ENCODE measurements around the gene UBN1. TPM values are rescaled to one million over a fixed set of nuclear protein-coding genes. Genes with fewer than 3 reads are reported as not detected.

Gene UBN1
- total and polyA plus RNA-seq, 2 of the 13 experiments (the other 11 are each of a cell fraction or from before 2014, with no cell fraction given), result 10.6 to 23.5 TPM

DNA sequence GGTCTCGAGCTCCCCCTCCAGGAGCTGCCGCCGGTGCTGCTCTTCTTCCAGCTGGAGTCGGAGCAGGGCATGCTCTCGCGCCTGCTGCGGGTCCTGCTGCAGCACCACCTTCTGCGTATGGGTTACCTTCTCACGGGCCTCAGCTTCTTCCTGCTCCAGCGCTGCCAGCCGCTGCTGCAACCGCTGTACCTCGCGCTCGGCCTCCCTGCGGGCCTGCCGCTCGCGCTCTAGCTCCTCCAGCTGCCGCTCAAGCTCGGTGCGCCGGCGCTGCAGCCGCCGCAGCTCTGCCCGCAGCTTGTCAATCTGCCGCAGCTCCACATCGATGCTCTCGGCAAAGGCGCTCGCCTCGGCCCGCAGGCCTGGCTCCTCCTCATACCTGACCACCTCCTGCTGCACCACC lies 36.9 kb downstream of the UBN1 start:
- no peak overlapping the region for H3K4me3 ChIP-seq (replicated peaks in 1 of 3; ENCODE audit: insufficient read depth in 1 of 3, low read depth in 2 of 3, low read length in 3 of 3)
- no peak overlapping the region for H3K27ac ChIP-seq (ENCODE audit: extremely low read length, insufficient read depth, low read length)
- no peaks in the 10 kb centered on the region; the same call in 1 of the 2 replicates for H4K20me1 ChIP-seq (ENCODE audit: insufficient read depth, low read length)
- no peaks in the 10 kb centered on the region for H3K79me2 ChIP-seq (ENCODE audit: insufficient read depth, low read length)
- H3K4me1 ChIP-seq (ENCODE audit: insufficient read depth, low read length), result no peaks in the 10 kb centered on the region
- intact Hi-C loops (cut with micrococcal nuclease; ENCODE audit: unreplicated experiment) (no loop called here), in situ Hi-C loops (cut with HindIII; ENCODE audit: extremely low pct_ligation_motif_present, low pct_unique_long_range_greater_than_20kb) (no loop called here)
- DNase-seq (ENCODE audit: low spot score) (no peak), FAIRE-seq (no peak), ATAC-seq (no peak)
- H3K9ac ChIP-seq (ENCODE audit: insufficient read depth, low read depth, low read length), result no peak overlapping the region
- no peak overlapping the region for H2AFZ ChIP-seq (ENCODE audit: low read length)
- H3K27me3 ChIP-seq (ENCODE audit: control insufficient read depth in 1 of 2, insufficient read depth in 2 of 2, low read length in 2 of 2), result no peaks in the 10 kb centered on the region
- H3K36me3 ChIP-seq (replicated peaks in 1 of 2; ENCODE audit: control insufficient read depth in 1 of 2, insufficient read depth in 2 of 2, low read length in 2 of 2), result peaks cover 22 to 72% of the 10 kb centered on the region in 2 experiments
- no peak overlapping the region for H3K4me2 ChIP-seq (ENCODE audit: low read depth, low read length)
- CTCF ChIA-PET (ENCODE audit: low intra/inter-chr PET ratio, low total read pairs), result no interaction called here
- BruUV-seq (replicated peaks), result no TSS peak
- no peaks in the 10 kb centered on the region for H3K9me3 ChIP-seq (ENCODE audit: low read length)
- 96% methylated on average over 34 of the region's 34 CpGs for WGBS (ENCODE audit: low lambda C conversion rate)
- POLR2A ChIA-PET, result no interaction called here
- no peak for TF ChIP-seq ZBTB7A (CRISPR knock-in tag; IDR thresholded peaks at IDR 0.05)
- TF ChIP-seq HES4 (CRISPR knock-in tag; IDR thresholded peaks at IDR 0.05; ENCODE audit: borderline replicate concordance), result no peak
- TF ChIP-seq ZFP37 (CRISPR knock-in tag; IDR thresholded peaks at IDR 0.05; ENCODE audit: borderline replicate concordance), result no peak
- peak; percentile 36 for TF ChIP-seq AGO2 (optimal IDR thresholded peaks at IDR 0.05; ENCODE audit: low read depth, low read length)
- no peak for TF ChIP-seq CHD4 (IDR thresholded peaks at IDR 0.05; ENCODE audit: borderline replicate concordance, low read length)
- no peak for TF ChIP-seq SALL1 (CRISPR knock-in tag; IDR thresholded peaks at IDR 0.05)
- no peak for TF ChIP-seq GTF2F1 (IDR thresholded peaks at IDR 0.05; ENCODE audit: low read length)

DNA sequence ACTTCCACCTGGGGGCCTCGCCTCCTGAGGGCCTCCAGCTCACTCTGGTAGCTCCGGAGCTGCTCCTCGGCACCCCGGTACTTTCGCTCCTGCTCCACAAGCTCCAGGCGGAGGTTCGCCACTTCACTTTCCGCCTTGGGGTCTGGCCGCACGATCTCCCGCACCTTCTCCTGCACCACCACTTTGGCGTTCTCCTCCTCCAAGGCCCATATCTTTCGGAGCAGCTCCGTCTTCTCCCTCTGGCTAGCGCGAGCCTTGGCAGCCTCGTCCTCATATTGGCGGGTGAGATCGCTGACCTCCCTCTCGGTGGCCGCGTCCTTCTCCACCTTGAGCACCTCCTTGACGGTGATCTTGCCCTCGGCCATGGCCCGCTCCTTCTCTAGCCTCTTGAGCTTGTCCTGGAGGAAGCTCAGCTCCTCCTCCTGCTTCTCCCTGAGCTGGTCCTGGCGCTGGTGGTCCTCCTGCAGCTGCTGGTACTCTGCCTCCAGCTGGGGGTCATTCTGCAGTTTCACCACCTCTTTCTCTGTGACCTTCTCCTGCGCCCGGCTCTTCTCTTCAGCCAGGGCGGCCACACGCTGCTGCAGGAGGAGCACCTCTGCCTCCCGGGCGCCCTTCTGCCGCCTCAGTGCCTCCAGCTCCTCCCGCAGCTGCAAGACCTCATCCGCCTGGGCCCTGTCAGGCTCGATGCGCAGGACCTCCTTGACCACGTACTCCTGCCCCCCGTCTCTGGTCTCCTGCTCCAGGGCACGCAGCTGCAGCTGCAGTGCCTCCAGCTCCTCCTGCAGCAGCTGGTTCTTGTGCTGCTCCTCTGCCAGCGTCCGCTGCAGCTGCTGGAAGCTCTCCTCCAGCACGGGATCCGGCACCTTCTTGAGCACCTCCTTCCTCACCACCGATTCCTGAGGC lies 37.9 kb downstream of the UBN1 start:
- no peak for FAIRE-seq
- no peaks in the 10 kb centered on the region for H3K27me3 ChIP-seq (ENCODE audit: control insufficient read depth in 1 of 2, insufficient read depth in 2 of 2, low read length in 2 of 2)
- no peak overlapping the region for H3K4me2 ChIP-seq (ENCODE audit: low read depth, low read length)
- no peaks in the 10 kb centered on the region for H3K4me1 ChIP-seq (ENCODE audit: insufficient read depth, low read length)
- H3K9ac ChIP-seq (ENCODE audit: insufficient read depth, low read depth, low read length), result no peak overlapping the region
- in situ Hi-C loops (cut with HindIII; ENCODE audit: extremely low pct_ligation_motif_present, low pct_unique_long_range_greater_than_20kb) (no loop called here), intact Hi-C loops (cut with micrococcal nuclease; ENCODE audit: unreplicated experiment) (no loop called here)
- POLR2A ChIA-PET, result no interaction called here
- no peak overlapping the region for H2AFZ ChIP-seq (ENCODE audit: low read length)
- CTCF ChIA-PET (ENCODE audit: low intra/inter-chr PET ratio, low total read pairs), result no interaction called here
- peaks cover 19 to 63% of the 10 kb centered on the region in 2 experiments for H3K36me3 ChIP-seq (replicated peaks in 1 of 2; ENCODE audit: control insufficient read depth in 1 of 2, insufficient read depth in 2 of 2, low read length in 2 of 2)
- H4K20me1 ChIP-seq (ENCODE audit: insufficient read depth, low read length), result no peaks in the 10 kb centered on the region; the same call in 1 of the 2 replicates
- no peaks in the 10 kb centered on the region for H3K9me3 ChIP-seq (ENCODE audit: low read length)
- no peak overlapping the region for H3K27ac ChIP-seq (ENCODE audit: extremely low read length, insufficient read depth, low read length)
- 95% methylated on average over 45 of the region's 45 CpGs for WGBS (ENCODE audit: low lambda C conversion rate)
- BruUV-seq (replicated peaks), result no TSS peak
- no peak overlapping the region for H3K4me3 ChIP-seq (replicated peaks in 1 of 3; ENCODE audit: insufficient read depth in 1 of 3, low read depth in 2 of 3, low read length in 3 of 3)
- ATAC-seq, result no peak
- no peak for DNase-seq (ENCODE audit: low spot score)
- no peaks in the 10 kb centered on the region for H3K79me2 ChIP-seq (ENCODE audit: insufficient read depth, low read length)
- TF ChIP-seq GPN1 (CRISPR knock-in tag; IDR thresholded peaks at IDR 0.05; ENCODE audit: borderline replicate concordance), result no peak
- TF ChIP-seq ZNF441 (CRISPR knock-in tag; IDR thresholded peaks at IDR 0.05; ENCODE audit: borderline replicate concordance), result no peak
- TF ChIP-seq ZIK1 (CRISPR knock-in tag; IDR thresholded peaks at IDR 0.05; ENCODE audit: borderline replicate concordance, low read depth), result no peak
- TF ChIP-seq, protein P1, sequence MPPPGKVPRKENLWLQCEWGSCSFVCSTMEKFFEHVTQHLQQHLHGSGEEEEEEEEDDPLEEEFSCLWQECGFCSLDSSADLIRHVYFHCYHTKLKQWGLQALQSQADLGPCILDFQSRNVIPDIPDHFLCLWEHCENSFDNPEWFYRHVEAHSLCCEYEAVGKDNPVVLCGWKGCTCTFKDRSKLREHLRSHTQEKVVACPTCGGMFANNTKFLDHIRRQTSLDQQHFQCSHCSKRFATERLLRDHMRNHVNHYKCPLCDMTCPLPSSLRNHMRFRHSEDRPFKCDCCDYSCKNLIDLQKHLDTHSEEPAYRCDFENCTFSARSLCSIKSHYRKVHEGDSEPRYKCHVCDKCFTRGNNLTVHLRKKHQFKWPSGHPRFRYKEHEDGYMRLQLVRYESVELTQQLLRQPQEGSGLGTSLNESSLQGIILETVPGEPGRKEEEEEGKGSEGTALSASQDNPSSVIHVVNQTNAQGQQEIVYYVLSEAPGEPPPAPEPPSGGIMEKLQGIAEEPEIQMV (CRISPR knock-in tag; IDR thresholded peaks at IDR 0.05; ENCODE audit: low read depth), result no peak
- no peak for TF ChIP-seq ZNF224 (CRISPR knock-in tag; IDR thresholded peaks at IDR 0.05)
- TF ChIP-seq SIN3B (IDR thresholded peaks at IDR 0.05; ENCODE audit: low read length), result no peak
- TF ChIP-seq PPARG (CRISPR knock-in tag; conservative IDR thresholded peaks at IDR 0.05), result no peak
- no peak for TF ChIP-seq ZNF674 (CRISPR knock-in tag; IDR thresholded peaks at IDR 0.05; ENCODE audit: low read depth)
- no peak for TF ChIP-seq NFKBIZ (CRISPR knock-in tag; IDR thresholded peaks at IDR 0.05)
- TF ChIP-seq CHCHD3 (CRISPR knock-in tag; IDR thresholded peaks at IDR 0.05), result no peak

Data from HepG2 (cell line).